CMK (cell line): ENCODE results near the gene B2M.
"Not testable (repeated sequence)": the region's sequence is repeated elsewhere in the genome, so short reads cannot be mapped to it uniquely, and the experiment has no call there.

Experiments used
- DNase-seq: peaks from one replicate; pipeline ENCODE4 v3.0.0-alpha.2; 2010; ENCODE audit warnings: low read depth

B2M gene

DNA sequence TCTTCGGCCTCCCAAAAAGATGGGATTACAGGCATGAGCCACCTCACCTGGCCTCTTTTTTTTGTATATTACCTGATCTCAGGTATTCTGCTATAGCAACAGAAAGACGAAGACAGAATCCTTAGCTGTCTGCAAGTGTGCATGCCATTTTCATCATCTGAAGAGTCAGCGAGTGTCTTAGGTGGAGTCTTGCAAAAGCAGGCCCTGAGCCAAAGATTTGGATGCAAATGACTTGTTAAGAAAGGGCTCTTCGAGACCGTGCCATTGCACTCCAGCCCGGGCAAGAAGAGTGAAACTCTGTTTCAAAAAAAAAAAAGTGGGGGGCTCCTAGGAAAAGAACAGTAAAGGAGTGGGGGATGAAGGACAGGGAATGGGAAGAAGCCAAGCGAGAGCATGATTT, 14.8 kb downstream of the B2M start:
- no peak for DNase-seq

- DNase-seq, result peak; percentile 52
Observed at GRCh38 chr15:44726568-44727484, 15.5 kb downstream of the B2M start.

DNA sequence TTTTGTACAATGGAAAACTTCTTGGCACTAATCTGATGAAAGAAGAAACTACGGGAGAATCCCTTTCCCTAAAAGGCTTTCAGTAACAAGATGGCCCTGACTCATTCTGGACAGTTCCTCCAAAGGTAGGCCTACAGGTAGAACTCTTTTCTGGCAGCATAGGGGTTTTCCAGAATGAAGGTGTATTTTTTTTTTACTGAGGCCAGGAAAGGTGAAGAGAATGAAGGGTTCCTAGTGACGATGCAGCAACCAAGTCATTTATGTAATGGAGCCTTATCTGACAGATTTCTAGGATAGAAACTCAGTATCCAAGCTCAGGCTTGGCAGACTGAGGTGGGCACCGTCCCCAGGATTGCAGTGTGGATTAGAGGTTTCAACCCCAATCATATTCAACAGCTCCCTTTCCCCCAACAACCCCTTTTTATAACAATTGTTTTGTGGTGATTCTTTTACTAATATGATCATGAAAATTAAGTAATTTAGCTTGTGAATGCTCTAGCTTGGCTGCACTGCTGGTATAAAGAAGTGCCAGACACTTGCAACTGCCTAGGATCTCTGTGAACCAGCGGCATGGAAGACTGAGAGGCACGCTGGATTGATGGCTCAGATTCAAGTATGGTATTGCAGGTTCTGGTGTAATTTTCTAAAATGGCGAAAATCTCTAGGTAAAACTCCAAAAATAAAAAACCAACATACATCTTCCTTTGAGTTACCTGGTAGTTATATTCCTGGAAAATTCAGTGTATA, 16.3 kb downstream of the B2M start:
- DNase-seq, result no peak

- not testable (repeated sequence) for DNase-seq
Observed at GRCh38 chr15:44728232-44728575, 16.9 kb downstream of the B2M start.

- DNase-seq, result peak; percentile 86
Observed at GRCh38 chr15:44728576-44729407, 17.5 kb downstream of the B2M start.

- no peak for DNase-seq
Observed at GRCh38 chr15:44729408-44730127, 18.3 kb downstream of the B2M start.

DNA sequence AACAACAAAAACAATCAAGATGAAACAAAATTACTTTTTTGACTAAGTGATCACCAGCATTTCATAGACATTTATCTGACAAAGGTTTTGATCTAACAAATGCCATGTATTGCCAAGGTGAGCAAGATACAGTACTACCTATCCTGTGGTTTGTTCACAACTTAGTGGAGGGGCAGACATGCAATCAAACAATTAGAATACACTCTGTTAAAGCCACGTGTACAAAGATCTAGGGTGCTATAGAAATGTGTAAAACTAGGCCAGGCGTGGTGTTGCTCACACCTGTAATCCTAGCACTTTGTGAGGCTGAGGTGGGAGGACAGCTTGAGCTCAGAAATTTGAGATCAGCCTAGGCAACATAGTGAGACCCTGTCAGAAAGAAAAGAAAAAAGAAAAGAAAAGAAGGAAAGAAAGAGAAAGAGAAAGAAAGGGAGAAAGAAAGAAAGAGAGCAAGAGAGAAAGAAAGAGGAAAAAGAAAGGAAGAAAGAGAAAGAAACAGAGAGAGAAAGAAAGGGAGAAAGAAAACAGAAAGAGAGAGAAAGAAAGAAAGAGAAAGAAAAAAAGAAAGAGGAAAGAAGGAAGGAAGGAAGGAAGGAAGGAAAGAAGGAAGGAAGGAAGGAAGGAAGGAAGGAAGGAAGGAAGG, 23.6 kb downstream of the B2M start:
- no peak for DNase-seq

DNA sequence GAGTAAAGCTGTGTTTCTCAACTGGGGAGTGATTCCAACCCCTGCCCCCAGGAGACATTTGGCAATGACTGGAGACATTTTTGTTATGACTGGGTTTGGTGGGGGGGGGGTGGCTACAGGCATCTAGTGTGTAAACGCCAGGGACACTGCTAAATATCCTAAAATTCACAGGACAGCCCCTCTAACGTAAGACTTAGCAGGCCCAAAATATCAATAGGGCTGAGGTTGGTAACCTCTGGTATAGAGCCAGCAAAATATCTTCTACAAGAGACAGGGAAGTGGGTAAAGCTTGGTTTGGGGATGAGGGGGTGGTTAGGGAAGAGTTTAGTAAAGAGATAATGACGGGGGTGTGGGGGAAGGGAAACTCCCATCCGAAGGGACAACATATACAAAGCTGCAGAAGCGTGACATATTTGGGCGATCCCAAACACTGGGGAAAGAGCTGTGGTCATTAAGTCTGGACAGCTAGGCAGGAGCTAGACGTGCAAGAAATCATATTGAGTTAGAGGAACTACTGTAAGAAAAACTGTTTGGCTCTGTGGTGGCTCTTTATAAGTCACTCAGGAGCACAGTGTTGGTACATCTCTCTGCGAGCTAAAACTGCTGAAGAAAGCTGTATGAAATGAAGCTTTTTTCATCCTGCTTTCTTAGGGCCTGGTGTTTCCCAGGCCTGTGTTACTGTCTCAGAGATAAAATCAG, 24.3 kb downstream of the B2M start:
- no peak for DNase-seq

DNA sequence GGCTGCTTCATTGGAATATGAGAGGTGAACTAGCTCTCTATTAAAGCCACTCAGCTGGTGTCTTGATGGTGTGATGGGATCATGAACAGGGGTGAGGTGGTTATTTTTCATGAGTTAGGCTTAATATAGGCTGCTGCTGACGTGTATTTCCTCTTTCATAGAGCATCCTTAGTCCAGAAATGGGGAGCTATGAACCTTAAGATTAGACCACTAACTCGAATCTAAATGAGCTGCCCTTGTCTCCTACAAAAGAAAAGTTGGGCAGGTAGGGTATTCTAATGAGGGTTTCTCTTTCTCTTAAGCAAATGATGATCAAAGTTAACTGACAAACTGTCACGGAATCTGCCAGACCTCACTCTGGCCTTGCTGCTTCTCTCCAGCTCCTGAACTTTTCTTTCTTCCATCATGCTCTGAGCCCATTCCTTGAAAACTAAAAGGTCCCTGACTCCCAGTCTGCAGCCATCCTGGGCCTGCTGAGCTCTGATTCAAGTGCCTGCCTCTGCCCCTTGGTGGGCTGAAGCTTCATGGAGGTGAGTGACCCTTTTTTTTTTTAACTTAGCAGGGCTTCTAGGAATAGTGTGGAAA, 25.0 kb downstream of the B2M start, which contains the start of gene TRIM69:
TSS of gene TRIM69 (plus strand) at position 348 of the 585 bp plus-strand sequence. CDS start at position 525, 177 bp downstream.
- DNase-seq, result no peak

DNA sequence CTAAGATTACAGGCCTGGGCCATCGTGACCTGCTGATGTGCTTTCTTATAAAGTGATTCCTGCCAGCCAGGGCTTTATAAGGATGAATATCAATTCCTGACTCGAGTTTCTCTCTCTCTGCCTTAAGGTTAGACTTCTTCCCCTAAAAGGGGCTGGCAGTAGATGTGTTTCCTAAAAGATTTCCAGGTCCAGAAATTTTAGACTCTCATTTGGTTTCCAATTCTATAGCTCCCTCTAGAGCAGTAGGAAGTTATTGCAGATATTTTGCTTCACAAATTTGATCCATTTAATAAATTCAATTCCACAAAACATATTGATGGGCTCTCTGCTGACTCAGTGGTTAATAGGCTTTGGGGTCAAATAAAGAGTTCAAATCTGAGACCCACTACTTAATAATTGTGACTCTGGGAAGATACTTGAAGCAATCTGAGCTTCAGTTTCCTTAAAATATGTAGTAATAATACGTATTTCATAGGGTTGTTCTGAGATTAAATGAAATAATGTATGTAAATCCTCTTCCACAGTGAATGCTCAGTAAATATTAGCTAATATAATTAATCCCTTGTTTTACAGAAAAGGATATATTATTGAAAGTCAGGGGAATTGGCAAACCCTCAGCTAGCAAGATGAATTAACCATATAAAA, 27.1 kb downstream of the B2M start:
- no peak for DNase-seq

GRCh38 chr15:44739222-44739847, 28.0 kb downstream of the B2M start:
- not testable (repeated sequence) for DNase-seq

DNA sequence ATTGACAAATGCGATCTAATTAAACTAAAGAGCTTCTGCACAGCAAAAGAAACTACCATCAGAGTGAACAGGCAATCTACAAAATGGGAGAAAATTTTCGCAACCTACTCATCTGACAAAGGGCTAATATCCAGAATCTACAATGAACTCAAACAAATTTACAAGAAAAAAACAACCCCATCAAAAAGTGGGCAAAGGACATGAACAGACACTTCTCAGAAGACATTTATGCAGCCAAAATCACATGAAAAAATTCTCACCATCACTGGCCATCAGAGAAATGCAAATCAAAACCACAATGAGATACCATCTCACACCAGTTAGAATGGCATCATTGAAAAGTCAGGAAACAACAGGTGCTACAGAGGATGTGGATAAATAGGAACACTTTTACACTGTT, 32.1 kb downstream of the B2M start:
- DNase-seq, result not testable (repeated sequence)

- DNase-seq, result no peak
Observed at GRCh38 chr15:44753345-44753744, 42.0 kb downstream of the B2M start.

- no peak for DNase-seq
Observed at GRCh38 chr15:44763187-44763586, 51.9 kb downstream of the B2M start.

DNA sequence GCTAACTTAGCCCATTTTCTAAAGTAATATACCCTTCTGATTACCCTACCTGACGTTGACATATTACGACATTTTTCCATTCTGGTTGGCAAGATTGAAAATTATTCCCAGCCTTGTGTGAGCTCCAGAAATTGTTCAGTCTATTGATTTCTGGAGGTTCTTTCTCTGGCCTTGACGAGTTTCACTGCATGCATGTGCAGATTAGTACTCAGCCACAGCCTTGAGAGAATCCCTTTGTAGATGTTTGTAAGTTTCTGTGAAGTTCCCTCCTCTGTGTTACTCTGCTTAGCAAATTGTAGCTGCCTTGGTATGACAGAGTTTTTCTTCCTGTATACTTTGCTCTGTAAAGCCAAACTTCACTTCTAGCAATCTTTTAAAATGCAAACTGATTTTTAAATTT, 52.5 kb downstream of the B2M start:
- no peak for DNase-seq

DNA sequence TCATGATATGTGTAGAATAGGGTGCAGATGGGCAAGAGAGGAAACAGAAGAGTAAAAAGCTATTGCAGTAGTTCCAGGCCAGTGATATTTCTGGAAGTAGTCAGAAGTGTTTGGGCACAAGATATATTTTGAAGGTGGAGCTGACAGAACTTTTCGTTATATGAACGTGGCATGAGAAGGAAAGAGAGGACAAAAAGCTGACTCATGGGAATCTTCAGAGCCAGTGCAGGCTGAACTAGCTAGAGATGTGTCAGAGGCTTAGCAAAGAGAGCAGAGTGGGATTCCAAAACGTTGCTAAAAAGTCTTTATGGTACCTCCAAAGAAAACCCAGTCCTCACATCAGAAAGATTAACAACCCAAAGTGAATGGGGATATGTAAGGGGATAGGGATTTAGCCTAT, 53.7 kb downstream of the B2M start:
- DNase-seq, result no peak
